Body of pancreas (tissue), 4 donors: ENCODE data around the gene PLXNB2. TPM values are rescaled to one million over a fixed set of nuclear protein-coding genes. Genes with fewer than 3 reads are reported as not detected.

Experiments
- ATAC-seq: fragments of 150-250 bp; one replicate; pipeline ENCODE4 v1.9.1; 2016
- DNase-seq, 4 donors: peaks; one replicate each; pipeline ENCODE4 v3.0.0-alpha.2; 2019
- H3K27ac ChIP-seq, 4 donors: fragments of 200-600 bp; sonication (generic); 1 replicate in 3 of 4; 2 replicates in 1 of 4; pipeline versions ENCODE4 v1.5.1 to v1.6.1; 2016 to 2019; ENCODE audit warnings: mild to moderate bottlenecking in 1 of 4, mixed read lengths in 1 of 4, moderate library complexity in 1 of 4
- H3K27me3 ChIP-seq, 2 donors: fragments of 200-600 bp; sonication (generic); one replicate each; pipeline ENCODE4 v1.6.0; 2016; ENCODE audit warnings: mild to moderate bottlenecking in 1 of 2
- H3K36me3 ChIP-seq, 2 donors: fragments of 200-600 bp; sonication (generic); replicated peaks in 1 of 2; 2 replicates each; pipeline ENCODE4 v1.5.1; 2016; ENCODE audit warnings: low read depth in 2 of 2; ENCODE audit not compliant: insufficient read depth in 1 of 2
- H3K4me1 ChIP-seq: fragments of 200-600 bp; sonication (generic); one replicate; pipeline ENCODE4 v1.6.0; 2016
- H3K4me3 ChIP-seq, 2 donors: fragments of 200-600 bp; sonication (generic); 1 replicate in 1 of 2; 2 replicates in 1 of 2; pipeline ENCODE4 v1.5.1; 2016 to 2019
- H3K9me3 ChIP-seq, 3 donors: fragments of 200-600 bp; sonication (generic); 1 replicate in 2 of 3; 2 replicates in 1 of 3; pipeline ENCODE4 v1.5.1; 2016
- POLR2A ChIP-seq, 3 donors: fragments of 450-650 bp; IDR thresholded peaks; one replicate each; pipeline ENCODE4 v1.6.1; 2016; ENCODE audit warnings: antibody characterized with exemption in 3 of 3, mild to moderate bottlenecking in 2 of 3
- WGBS, 2 donors: methylation state at CpG; one replicate each; pipeline ENCODE4 v1.1.5; 2017; 5-methylcytosine and 5-hydroxymethylcytosine counted together
- intact Hi-C: fragments of 100-400 bp; cut with DNase I; formaldehyde crosslinking; loops from one replicate; pipeline ENCODE4 v1.15.1; 2023
- total RNA-seq, 2 donors: library from RNA; depleted of rRNA; stranded (reverse); fragments of >200 nt; gene quantifications; one replicate each; pipeline ENCODE4 v1.1.0, GENCODE V29; 2016
- TF ChIP-seq, protein P1 (sequence below), 7 experiments: fragments of 450-650 bp in 4 of 7; fragments of 200-600 bp in 3 of 7; sonication (generic) in 3 of 7; IDR thresholded peaks; one replicate each; pipeline ENCODE4 v1.5.1; 2016 to 2019; ENCODE audit warnings: antibody characterized with exemption in 7 of 7

The PLXNB2 gene, protein sequence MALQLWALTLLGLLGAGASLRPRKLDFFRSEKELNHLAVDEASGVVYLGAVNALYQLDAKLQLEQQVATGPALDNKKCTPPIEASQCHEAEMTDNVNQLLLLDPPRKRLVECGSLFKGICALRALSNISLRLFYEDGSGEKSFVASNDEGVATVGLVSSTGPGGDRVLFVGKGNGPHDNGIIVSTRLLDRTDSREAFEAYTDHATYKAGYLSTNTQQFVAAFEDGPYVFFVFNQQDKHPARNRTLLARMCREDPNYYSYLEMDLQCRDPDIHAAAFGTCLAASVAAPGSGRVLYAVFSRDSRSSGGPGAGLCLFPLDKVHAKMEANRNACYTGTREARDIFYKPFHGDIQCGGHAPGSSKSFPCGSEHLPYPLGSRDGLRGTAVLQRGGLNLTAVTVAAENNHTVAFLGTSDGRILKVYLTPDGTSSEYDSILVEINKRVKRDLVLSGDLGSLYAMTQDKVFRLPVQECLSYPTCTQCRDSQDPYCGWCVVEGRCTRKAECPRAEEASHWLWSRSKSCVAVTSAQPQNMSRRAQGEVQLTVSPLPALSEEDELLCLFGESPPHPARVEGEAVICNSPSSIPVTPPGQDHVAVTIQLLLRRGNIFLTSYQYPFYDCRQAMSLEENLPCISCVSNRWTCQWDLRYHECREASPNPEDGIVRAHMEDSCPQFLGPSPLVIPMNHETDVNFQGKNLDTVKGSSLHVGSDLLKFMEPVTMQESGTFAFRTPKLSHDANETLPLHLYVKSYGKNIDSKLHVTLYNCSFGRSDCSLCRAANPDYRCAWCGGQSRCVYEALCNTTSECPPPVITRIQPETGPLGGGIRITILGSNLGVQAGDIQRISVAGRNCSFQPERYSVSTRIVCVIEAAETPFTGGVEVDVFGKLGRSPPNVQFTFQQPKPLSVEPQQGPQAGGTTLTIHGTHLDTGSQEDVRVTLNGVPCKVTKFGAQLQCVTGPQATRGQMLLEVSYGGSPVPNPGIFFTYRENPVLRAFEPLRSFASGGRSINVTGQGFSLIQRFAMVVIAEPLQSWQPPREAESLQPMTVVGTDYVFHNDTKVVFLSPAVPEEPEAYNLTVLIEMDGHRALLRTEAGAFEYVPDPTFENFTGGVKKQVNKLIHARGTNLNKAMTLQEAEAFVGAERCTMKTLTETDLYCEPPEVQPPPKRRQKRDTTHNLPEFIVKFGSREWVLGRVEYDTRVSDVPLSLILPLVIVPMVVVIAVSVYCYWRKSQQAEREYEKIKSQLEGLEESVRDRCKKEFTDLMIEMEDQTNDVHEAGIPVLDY (N-terminal part only)
- 100 to 1,000 TPM; 113 to 140 TPM for total RNA-seq

DNA sequence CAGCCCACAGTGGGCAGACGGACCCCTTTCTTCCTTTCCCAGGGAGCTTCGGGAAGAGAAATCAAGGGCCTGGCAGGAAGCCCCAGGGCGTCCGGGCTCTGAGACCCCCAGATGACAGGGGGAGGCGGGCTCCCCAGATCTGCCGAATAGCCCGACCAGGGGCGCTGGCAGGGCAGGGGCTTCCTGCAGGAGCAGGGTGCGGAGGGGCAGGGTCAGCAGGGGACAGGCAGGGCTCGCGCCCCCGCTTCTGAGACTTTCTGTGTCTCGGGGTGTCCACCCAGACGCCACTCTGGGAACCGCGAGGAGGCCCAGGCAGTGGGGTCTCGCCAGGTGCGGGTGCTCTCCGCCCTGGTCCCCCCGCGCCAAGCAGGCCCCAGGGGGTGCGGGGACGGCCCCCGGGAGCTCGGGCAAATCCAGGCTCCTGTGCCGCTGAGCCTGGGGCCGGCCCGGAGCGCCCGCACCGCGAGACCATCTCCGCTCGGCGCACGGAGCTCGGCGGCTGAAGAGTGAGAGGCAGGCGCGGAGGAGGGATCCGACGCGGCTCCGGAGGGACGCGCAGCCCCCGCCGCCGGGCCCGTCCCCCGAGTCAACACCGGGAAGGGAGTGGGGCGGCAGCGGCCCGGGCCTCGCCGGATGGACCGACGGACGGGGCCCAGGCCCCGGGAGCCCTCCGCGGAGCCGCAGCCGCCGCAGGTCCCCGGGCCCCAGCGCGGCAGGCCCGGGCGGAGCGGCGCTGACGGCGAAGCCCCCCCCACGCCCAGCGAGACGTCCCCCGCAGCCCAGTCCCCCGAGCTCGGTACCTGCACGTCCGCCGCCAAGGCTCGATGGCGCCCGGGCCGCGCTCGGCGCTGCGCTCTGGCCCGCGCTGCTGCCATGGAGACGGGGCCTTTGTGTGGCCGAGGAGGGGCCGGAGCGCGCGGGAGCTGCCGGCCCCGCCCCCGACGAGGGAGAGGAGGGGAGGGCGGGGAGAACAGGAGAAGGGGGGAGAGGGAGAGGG is at the start of gene PLXNB2:
TSS of gene PLXNB2 (minus strand) at position 894 of the 997 bp plus-strand sequence. CDS start 17,062 bp downstream, outside the sequence.
- peak; percentile 83 to 87 (median 86) for DNase-seq
- Histone ChIP-seq H3K27me3 (no peaks in the 10 kb centered on the region), H3K4me1 (peaks cover 58% of the 10 kb centered on the region), H3K9me3 (no peaks in the 10 kb centered on the region), H3K27ac (peak within 1 kb of the TSS; percentile 82 to 91 (median 87)), H3K36me3 (no peaks in the 10 kb centered on the region), H3K4me3 (peak within 1 kb of the TSS; percentile 26 to 87)
- peak; percentile 72 for ATAC-seq
- intact Hi-C loops = no loop called here
- TF ChIP-seq, protein P1, sequence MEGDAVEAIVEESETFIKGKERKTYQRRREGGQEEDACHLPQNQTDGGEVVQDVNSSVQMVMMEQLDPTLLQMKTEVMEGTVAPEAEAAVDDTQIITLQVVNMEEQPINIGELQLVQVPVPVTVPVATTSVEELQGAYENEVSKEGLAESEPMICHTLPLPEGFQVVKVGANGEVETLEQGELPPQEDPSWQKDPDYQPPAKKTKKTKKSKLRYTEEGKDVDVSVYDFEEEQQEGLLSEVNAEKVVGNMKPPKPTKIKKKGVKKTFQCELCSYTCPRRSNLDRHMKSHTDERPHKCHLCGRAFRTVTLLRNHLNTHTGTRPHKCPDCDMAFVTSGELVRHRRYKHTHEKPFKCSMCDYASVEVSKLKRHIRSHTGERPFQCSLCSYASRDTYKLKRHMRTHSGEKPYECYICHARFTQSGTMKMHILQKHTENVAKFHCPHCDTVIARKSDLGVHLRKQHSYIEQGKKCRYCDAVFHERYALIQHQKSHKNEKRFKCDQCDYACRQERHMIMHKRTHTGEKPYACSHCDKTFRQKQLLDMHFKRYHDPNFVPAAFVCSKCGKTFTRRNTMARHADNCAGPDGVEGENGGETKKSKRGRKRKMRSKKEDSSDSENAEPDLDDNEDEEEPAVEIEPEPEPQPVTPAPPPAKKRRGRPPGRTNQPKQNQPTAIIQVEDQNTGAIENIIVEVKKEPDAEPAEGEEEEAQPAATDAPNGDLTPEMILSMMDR (IDR thresholded peaks at IDR 0.05) = peak in 2 of 7 experiments; percentile 2 to 17
- peak in 2 of 3 donors; percentile 42 to 50 for TF ChIP-seq POLR2A (IDR thresholded peaks at IDR 0.05)
- 0% methylated on average over 1 to 43 of the region's 105 CpGs for WGBS, 2 donors

DNA sequence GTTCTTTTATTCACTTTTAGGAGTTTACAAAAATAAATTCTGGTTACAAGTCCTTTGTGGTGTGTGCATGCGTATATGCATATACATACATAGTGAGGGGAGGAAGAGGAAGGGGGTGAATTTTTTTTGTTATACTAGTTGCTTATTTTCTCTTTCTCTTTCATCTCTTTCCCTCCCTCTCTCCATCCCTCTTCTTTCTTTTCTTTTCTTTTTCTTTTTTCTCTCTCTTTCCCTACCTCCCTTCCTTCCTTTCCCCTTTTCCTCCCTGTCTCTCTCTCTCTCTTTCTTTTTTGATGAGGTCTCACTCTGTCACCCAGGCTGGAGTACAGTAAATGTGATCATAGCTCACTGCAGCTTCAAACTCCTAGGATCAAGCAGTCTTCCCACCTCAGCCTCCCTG is 49.8 kb upstream of the PLXNB2 start:
- WGBS, 2 donors = 94 to 97% methylated on average over 1 of the region's 1 CpG
- no peak for ATAC-seq
- H3K27me3 ChIP-seq = no peaks in the 10 kb centered on the region

DNA sequence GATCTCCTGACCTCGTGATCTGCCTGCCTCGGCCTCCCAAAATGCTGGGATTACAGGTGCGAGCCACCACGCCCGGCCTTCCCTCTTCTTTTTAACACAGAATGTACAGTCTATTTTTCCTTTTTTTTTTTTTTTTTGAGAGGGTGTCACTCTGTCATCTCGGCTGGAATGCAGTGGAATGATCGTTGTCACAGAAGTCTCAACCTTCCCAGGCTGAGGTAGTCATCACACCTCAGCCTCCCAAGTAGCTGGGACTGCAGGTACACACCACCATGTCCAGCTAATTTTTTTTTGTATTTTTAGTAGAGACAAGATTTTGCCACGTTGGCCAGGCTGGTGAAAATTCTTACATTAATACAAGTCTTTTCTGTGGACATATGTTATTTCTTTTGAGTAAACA is 48.7 kb upstream of the PLXNB2 start:
- Histone ChIP-seq H3K4me1 (peaks cover 6% of the 10 kb centered on the region), H3K9me3 (no peaks in the 10 kb centered on the region), H3K27ac (no peak overlapping the region), H3K27me3 (no peaks in the 10 kb centered on the region), H3K4me3 (no peak overlapping the region), H3K36me3 (no peaks in the 10 kb centered on the region)
- no peak for DNase-seq
- TF ChIP-seq POLR2A (IDR thresholded peaks at IDR 0.05) = no peak
- TF ChIP-seq, protein P1 (IDR thresholded peaks at IDR 0.05) = no peak
- no peak for ATAC-seq
- intact Hi-C loops = no loop called here
- WGBS, 2 donors = 86 to 95% methylated on average over 8 of the region's 8 CpGs

More for the DNA sequence above, 49.8 kb upstream of the PLXNB2 start:
- TF ChIP-seq POLR2A (IDR thresholded peaks at IDR 0.05) = no peak
- TF ChIP-seq, protein P1 (IDR thresholded peaks at IDR 0.05) = no peak
- Histone ChIP-seq H3K4me1 (peaks cover 8% of the 10 kb centered on the region), H3K36me3 (no peaks in the 10 kb centered on the region), H3K9me3 (no peaks in the 10 kb centered on the region), H3K27ac (no peak overlapping the region), H3K4me3 (no peak overlapping the region)
- no peak for DNase-seq
- intact Hi-C loops = no loop called here

DNA sequence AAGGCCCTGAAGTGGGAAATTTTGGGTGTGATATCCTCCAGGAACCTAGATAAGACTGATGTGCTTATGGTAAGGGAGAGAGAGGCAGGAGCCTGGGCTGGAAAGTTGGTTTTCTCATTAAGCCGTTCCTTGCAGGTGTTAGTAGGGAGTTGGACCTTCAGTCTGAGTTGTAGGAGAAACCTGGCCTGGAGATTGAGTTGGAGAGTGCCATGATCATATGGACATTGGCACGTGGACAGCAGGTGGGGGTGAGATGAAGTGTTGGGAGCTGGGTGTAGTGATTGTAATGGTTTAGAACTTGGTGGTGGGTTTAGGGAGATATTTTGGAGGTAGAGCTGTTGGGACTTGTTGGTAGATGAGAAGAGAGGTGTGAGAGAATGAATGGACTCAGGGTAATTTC is 40.6 kb upstream of the PLXNB2 start:
- H3K27ac ChIP-seq = no peak overlapping the region
- H3K4me3 ChIP-seq = no peak overlapping the region
- peaks cover 8% of the 10 kb centered on the region for H3K4me1 ChIP-seq
- 32 to 33% methylated on average over 2 of the region's 2 CpGs for WGBS, 2 donors
- TF ChIP-seq, protein P1 (IDR thresholded peaks at IDR 0.05) = no peak
- TF ChIP-seq POLR2A (IDR thresholded peaks at IDR 0.05) = no peak
- no peaks in the 10 kb centered on the region for H3K9me3 ChIP-seq
- H3K27me3 ChIP-seq = no peaks in the 10 kb centered on the region
- DNase-seq = no peak
- ATAC-seq = no peak
- intact Hi-C loops = no loop called here
- H3K36me3 ChIP-seq = no peaks in the 10 kb centered on the region
